Neural progenitor cell (in vitro differentiated cells): ENCODE measurements around the gene UBN2. TPM values are rescaled to one million over a fixed set of nuclear protein-coding genes. Genes with fewer than 3 reads are reported as not detected.

Source experiments
- DNase-seq: peaks from one replicate; pipeline ENCODE4 v3.0.0-alpha.2; 2016; ENCODE audit warnings: low spot score
- H2AFZ ChIP-seq: fragments of 200-600 bp; sonication (generic); replicated peaks from 2 replicates; pipeline ENCODE4 v1.6.1; 2016; ENCODE audit warnings: antibody characterized with exemption
- H3F3A ChIP-seq: fragments of 200-600 bp; sonication (generic); 2 replicates; pipeline ENCODE4 v1.6.1; 2016; ENCODE audit warnings: antibody characterized with exemption, low read depth
- H3K27ac ChIP-seq: fragments of 200-600 bp; sonication (generic); 2 replicates; pipeline ENCODE4 v1.5.1; 2016; ENCODE audit warnings: mild to moderate bottlenecking
- H3K27me3 ChIP-seq: fragments of 200-600 bp; sonication (generic); 2 replicates; pipeline ENCODE4 v1.6.1; 2016; ENCODE audit warnings: mild to moderate bottlenecking, moderate library complexity
- H3K36me3 ChIP-seq: fragments of 200-600 bp; sonication (generic); 2 replicates; pipeline ENCODE4 v1.5.1; 2016
- H3K4me1 ChIP-seq: fragments of 200-600 bp; sonication (generic); 2 replicates; pipeline ENCODE4 v1.6.1; 2016; ENCODE audit warnings: mixed run types
- H3K4me2 ChIP-seq: fragments of 200-600 bp; sonication (generic); 2 replicates; pipeline ENCODE4 v1.6.1; 2016
- H3K4me3 ChIP-seq: fragments of 200-600 bp; sonication (generic); 2 replicates; pipeline ENCODE4 v1.5.1; 2016
- H3K79me2 ChIP-seq: fragments of 200-600 bp; sonication (generic); 2 replicates; pipeline ENCODE4 v1.6.1; 2016; ENCODE audit warnings: low read depth
- H3K9ac ChIP-seq: fragments of 200-600 bp; sonication (generic); 2 replicates; pipeline ENCODE4 v1.6.1; 2016
- H3K9me3 ChIP-seq: fragments of 200-600 bp; sonication (generic); 2 replicates; pipeline ENCODE4 v1.5.1; 2016; ENCODE audit warnings: low read depth
- H4K20me1 ChIP-seq: fragments of 200-600 bp; sonication (generic); 2 replicates; pipeline ENCODE4 v1.6.1; 2016; ENCODE audit warnings: low read depth
- H3K27ac Mint-ChIP-seq: 3 replicates; pipeline ENCODE4 v1.8.0; 2021; ENCODE audit warnings: mixed read lengths
- H3K27me3 Mint-ChIP-seq: 2 replicates; pipeline ENCODE4 v1.8.0; 2022; ENCODE audit warnings: low read depth, mild to moderate bottlenecking, inconsistent platforms, moderate library complexity, mixed read lengths; ENCODE audit not compliant: insufficient read depth
- H3K36me3 Mint-ChIP-seq: 3 replicates; pipeline ENCODE4 v1.8.0; 2021; ENCODE audit warnings: mixed read lengths
- H3K4me1 Mint-ChIP-seq: 3 replicates; pipeline ENCODE4 v1.8.0; 2021; ENCODE audit warnings: mixed read lengths
- H3K4me3 Mint-ChIP-seq: 3 replicates; pipeline ENCODE4 v1.8.0; 2021; ENCODE audit warnings: mild to moderate bottlenecking, moderate library complexity, mixed read lengths
- H3K9me3 Mint-ChIP-seq: 3 replicates; pipeline ENCODE4 v1.8.0; 2020; ENCODE audit warnings: mixed read lengths
- EZH2 ChIP-seq: fragments of 200-600 bp; sonication (generic); IDR thresholded peaks from 2 replicates; pipeline ENCODE4 v1.6.1; 2017; ENCODE audit warnings: antibody characterized with exemption, mild to moderate bottlenecking, moderate library complexity
- EZH2phosphoT487 ChIP-seq: fragments of 200-600 bp; sonication (generic); IDR thresholded peaks from 2 replicates; pipeline ENCODE4 v1.6.1; 2017; ENCODE audit warnings: antibody characterized with exemption
- total RNA-seq: library from RNA; depleted of rRNA; stranded (reverse); fragments of >200 nt; gene quantifications from 2 replicates; pipeline ENCODE4 v1.2.3, GENCODE V29; 2015; ENCODE audit warnings: low replicate concordance
- TF ChIP-seq, protein P1 (sequence below): fragments of 200-600 bp; sonication (generic); IDR thresholded peaks from 2 replicates; pipeline ENCODE4 v1.5.1; 2017; ENCODE audit warnings: antibody characterized with exemption, mild to moderate bottlenecking

The UBN2 gene
- total RNA-seq, 1 donor from 2014 or later = 19.5 TPM

DNA sequence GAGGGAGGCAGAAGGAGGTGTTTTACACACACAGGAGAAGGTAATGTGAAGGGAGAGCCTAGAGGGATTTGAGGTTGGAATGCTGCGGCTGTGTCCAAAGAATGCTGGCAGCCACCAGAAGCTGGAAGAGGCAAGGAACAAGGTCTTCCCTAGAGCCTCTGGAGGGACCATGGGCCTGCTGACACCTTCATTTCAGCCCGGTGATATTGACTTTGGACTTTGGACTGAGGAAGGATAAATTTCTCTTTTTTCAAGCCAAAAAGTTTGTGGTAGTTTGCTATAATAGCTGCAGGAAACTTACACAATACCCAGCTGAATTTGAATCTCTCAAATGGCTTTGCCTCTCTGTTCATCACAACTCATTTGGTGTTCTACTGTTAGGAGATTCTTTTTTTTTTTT, 34.6 kb downstream of the UBN2 start:
- Mint-ChIP-seq H3K4me3 (no peak overlapping the region), H3K27me3 (no peaks in the 10 kb centered on the region), H3K9me3 (no peaks in the 10 kb centered on the region), H3K36me3 (peaks cover 21% of the 10 kb centered on the region), H3K27ac (no peak overlapping the region), H3K4me1 (no peaks in the 10 kb centered on the region)
- H3K36me3 ChIP-seq = peaks cover 14% of the 10 kb centered on the region
- no peak overlapping the region for H3K4me2 ChIP-seq
- no peaks in the 10 kb centered on the region for H3K79me2 ChIP-seq
- no peaks in the 10 kb centered on the region for H3F3A ChIP-seq
- DNase-seq = no peak
- H3K27me3 ChIP-seq = no peaks in the 10 kb centered on the region
- H3K9me3 ChIP-seq = no peaks in the 10 kb centered on the region
- H2AFZ ChIP-seq = no peak overlapping the region
- no peaks in the 10 kb centered on the region for H4K20me1 ChIP-seq
- no peak overlapping the region for H3K4me3 ChIP-seq
- H3K4me1 ChIP-seq = no peaks in the 10 kb centered on the region
- no peak overlapping the region for H3K9ac ChIP-seq
- H3K27ac ChIP-seq = no peak overlapping the region
- TF ChIP-seq, protein P1, sequence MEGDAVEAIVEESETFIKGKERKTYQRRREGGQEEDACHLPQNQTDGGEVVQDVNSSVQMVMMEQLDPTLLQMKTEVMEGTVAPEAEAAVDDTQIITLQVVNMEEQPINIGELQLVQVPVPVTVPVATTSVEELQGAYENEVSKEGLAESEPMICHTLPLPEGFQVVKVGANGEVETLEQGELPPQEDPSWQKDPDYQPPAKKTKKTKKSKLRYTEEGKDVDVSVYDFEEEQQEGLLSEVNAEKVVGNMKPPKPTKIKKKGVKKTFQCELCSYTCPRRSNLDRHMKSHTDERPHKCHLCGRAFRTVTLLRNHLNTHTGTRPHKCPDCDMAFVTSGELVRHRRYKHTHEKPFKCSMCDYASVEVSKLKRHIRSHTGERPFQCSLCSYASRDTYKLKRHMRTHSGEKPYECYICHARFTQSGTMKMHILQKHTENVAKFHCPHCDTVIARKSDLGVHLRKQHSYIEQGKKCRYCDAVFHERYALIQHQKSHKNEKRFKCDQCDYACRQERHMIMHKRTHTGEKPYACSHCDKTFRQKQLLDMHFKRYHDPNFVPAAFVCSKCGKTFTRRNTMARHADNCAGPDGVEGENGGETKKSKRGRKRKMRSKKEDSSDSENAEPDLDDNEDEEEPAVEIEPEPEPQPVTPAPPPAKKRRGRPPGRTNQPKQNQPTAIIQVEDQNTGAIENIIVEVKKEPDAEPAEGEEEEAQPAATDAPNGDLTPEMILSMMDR = no peak
- TF ChIP-seq EZH2 (no peak), EZH2phosphoT487 (no peak)

DNA sequence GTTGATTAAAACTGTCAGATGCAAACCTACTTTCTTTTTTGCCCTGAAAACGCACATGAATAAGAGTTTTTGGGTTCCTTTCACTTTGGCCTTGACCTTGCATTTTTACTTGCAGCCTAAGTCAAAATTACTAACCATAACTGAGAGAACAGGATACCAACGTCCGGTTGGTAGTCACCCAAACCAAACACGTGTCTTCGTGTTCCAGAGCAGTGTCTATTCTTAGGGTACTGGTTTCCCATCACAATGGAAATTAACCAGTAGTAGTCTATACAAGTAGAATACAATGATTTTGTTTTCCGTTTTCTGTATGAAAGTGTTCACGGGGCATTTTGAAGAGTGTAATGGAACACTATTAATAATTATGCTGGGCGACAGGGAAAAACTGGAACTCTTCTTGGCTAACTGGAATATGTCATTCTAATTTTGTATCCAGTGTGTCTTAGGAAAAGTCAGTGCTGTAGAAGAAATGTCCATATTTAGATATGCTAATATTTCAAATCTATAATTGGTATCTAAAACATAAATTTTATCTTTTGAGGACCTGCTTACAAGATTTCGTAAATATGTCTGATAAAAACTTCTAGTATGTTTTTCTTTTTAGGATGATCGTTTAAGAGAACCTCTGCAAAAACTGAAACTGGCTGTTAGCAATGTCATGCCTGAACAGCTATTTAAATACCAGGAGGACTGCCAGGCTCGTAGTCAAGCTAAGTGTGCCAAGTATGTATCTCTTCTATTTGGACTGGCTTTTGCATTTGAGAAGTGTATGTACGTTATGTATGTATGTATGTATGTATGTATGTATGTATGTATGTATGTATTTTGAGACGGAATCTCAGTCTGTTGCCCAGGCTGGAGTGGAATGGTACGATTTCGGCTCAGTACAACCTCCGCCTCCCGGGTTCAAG, 40.9 kb downstream of the UBN2 start:
- no peak for DNase-seq
- H3K27me3 Mint-ChIP-seq = no peaks in the 10 kb centered on the region

DNA sequence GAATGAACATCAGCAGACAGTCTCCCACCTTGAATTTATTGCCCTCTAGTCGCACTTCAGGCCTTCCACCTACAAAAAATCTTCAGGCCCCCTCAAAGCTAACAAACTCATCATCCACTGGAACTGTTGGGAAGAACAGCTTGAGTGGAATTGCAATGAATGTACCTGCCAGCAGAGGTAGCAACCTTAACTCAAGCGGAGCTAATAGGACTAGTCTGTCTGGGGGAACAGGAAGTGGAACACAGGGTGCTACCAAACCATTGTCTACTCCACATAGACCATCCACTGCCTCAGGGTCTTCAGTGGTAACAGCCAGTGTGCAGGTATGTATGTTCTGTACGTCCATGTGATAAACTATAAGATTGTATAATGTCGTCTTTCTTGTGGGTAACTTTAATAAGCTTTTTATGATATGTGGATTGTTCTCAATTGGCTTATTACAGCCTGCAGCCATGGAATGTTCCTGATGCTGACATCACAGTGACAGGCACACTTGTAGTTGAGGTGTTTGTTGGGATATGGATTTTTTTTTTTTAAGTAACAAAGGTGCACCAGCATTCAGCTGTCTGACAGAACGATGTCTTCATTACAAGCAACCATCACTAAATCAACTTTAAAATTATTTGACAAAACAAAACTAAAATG, 53.3 kb downstream of the UBN2 start:
- Mint-ChIP-seq H3K9me3 (no peaks in the 10 kb centered on the region), H3K36me3 (peaks cover 27% of the 10 kb centered on the region), H3K4me3 (no peak overlapping the region), H3K27ac (no peak overlapping the region), H3K27me3 (peaks cover 3% of the 10 kb centered on the region), H3K4me1 (no peaks in the 10 kb centered on the region)
- peaks cover 8% of the 10 kb centered on the region for H3K36me3 ChIP-seq
- no peak for DNase-seq
- no peaks in the 10 kb centered on the region for H3K4me1 ChIP-seq
- no peaks in the 10 kb centered on the region for H3K27me3 ChIP-seq
- H3K4me2 ChIP-seq = no peak overlapping the region
- no peaks in the 10 kb centered on the region for H3K79me2 ChIP-seq
- H3K4me3 ChIP-seq = no peak overlapping the region
- H2AFZ ChIP-seq = no peak overlapping the region
- H3K9me3 ChIP-seq = no peaks in the 10 kb centered on the region
- TF ChIP-seq, protein P1 = no peak
- TF ChIP-seq EZH2 (no peak), EZH2phosphoT487 (no peak)
- no peaks in the 10 kb centered on the region for H4K20me1 ChIP-seq
- no peaks in the 10 kb centered on the region for H3F3A ChIP-seq
- H3K27ac ChIP-seq = no peak overlapping the region
- no peak overlapping the region for H3K9ac ChIP-seq

More for the DNA sequence above, 40.9 kb downstream of the UBN2 start:
- Mint-ChIP-seq H3K4me1 (no peaks in the 10 kb centered on the region), H3K27ac (no peak overlapping the region), H3K4me3 (no peak overlapping the region), H3K9me3 (no peaks in the 10 kb centered on the region), H3K36me3 (peaks cover 9% of the 10 kb centered on the region)
- Histone ChIP-seq H3K4me1 (no peaks in the 10 kb centered on the region), H3K27ac (no peak overlapping the region), H3K4me2 (no peak overlapping the region), H3K4me3 (no peak overlapping the region), H3K9ac (no peak overlapping the region), H3K9me3 (no peaks in the 10 kb centered on the region), H3F3A (no peaks in the 10 kb centered on the region), H4K20me1 (no peaks in the 10 kb centered on the region), H3K27me3 (no peaks in the 10 kb centered on the region), H3K36me3 (peaks cover 3% of the 10 kb centered on the region), H2AFZ (no peak overlapping the region), H3K79me2 (no peaks in the 10 kb centered on the region)
- TF ChIP-seq, protein P1 = no peak
- no peak for TF ChIP-seq EZH2phosphoT487
- TF ChIP-seq EZH2 = no peak
